ENCODE measurements around the gene LHFPL3.

- TF ChIP-seq CTCF (IDR thresholded peaks at IDR 0.05) (no peak), POLR2A (IDR thresholded peaks at IDR 0.05) (no peak)
Observed at GRCh38 chr7:104795086-104795485, 466.7 kb downstream of the LHFPL3 start.

Measured in esophagus squamous epithelium (tissue), 4 donors.